ENCODE measurements around the gene GYPC. TPM values are rescaled to one million over a fixed set of nuclear protein-coding genes. Genes with fewer than 3 reads are reported as not detected.

The GYPC gene
- total and polyA plus RNA-seq, 4 donors = 61.4 to 170 (median 113) TPM

DNA sequence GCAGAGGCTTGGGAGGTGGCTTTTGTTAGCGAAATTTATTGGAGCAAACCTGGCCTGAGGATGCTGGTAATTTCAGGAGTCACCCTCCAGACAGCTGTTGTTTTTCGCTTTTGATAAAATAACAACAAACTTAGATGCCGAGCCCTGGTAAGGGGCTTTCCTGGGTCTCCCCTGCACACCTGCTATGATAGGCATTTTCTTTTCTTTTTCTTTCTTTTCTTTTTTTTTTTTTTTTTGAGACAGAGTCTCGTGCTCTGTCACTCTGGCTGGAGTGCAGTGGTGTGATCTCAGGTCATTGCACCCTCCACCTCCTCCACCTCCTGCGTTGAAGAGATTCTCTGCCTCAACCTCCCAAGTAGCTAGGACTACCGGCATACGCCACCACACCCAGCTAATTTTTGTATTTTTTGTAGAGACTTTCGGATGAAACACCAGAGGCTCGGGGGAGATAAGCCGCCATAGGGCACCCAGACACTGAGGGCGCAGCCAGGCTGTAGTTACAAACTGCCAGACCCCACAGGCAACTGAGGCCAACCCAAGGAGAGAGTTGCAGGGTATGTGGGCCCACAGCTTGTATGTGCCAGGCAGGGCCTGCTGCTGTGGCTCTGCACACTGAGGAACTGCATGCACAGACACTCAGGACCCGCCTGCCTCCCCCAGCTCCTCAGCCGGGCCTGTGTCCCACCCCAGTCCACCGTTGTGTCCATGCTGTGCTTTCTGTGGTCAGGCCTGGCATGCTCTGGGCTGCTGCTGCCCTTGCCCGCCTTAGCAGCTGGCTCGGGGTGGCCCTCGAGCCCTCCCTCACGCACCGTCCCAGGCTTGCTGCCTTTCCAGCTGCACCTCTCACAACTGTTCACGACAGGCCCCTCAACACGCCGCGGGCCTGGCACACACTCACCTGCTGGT is 3.9 kb downstream of the GYPC start:
- no peak overlapping the region for H3K4me3 ChIP-seq
- DNase-seq = no peak
- H3K9me3 ChIP-seq (ENCODE audit: control insufficient read depth in 4 of 4, insufficient read depth in 3 of 4, low read length in 3 of 4) = no peaks in the 10 kb centered on the region
- WGBS, 2 donors = 88 to 90% methylated on average over 23 of the region's 23 CpGs
- TF ChIP-seq, protein P1, sequence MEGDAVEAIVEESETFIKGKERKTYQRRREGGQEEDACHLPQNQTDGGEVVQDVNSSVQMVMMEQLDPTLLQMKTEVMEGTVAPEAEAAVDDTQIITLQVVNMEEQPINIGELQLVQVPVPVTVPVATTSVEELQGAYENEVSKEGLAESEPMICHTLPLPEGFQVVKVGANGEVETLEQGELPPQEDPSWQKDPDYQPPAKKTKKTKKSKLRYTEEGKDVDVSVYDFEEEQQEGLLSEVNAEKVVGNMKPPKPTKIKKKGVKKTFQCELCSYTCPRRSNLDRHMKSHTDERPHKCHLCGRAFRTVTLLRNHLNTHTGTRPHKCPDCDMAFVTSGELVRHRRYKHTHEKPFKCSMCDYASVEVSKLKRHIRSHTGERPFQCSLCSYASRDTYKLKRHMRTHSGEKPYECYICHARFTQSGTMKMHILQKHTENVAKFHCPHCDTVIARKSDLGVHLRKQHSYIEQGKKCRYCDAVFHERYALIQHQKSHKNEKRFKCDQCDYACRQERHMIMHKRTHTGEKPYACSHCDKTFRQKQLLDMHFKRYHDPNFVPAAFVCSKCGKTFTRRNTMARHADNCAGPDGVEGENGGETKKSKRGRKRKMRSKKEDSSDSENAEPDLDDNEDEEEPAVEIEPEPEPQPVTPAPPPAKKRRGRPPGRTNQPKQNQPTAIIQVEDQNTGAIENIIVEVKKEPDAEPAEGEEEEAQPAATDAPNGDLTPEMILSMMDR (IDR thresholded peaks at IDR 0.05; ENCODE audit: control extremely low read depth, extremely low read depth) = no peak
- no peak for ATAC-seq (ENCODE audit: insufficient read depth, low FRiP score)
- H3K27ac ChIP-seq (ENCODE audit: low read depth in 1 of 2, low read length in 1 of 2) = peak overlapping the region; percentile 14 to 81
- no peaks in the 10 kb centered on the region for H3K27me3 ChIP-seq (ENCODE audit: control insufficient read depth in 3 of 3, insufficient read depth in 3 of 3, low read length in 2 of 3)
- no peak overlapping the region for H3K9ac ChIP-seq (ENCODE audit: insufficient read depth in 1 of 2, low read length in 2 of 2)
- peaks cover 0 to 8% (median 2%) of the 10 kb centered on the region in 4 donors for H3K36me3 ChIP-seq (ENCODE audit: control insufficient read depth in 4 of 4, insufficient read depth in 4 of 4, low read length in 4 of 4)
- H3K4me1 ChIP-seq (ENCODE audit: control insufficient read depth in 5 of 5, insufficient read depth in 5 of 5, low read length in 5 of 5) = peaks cover 10 to 70% (median 26%) of the 10 kb centered on the region in 5 donors

DNA sequence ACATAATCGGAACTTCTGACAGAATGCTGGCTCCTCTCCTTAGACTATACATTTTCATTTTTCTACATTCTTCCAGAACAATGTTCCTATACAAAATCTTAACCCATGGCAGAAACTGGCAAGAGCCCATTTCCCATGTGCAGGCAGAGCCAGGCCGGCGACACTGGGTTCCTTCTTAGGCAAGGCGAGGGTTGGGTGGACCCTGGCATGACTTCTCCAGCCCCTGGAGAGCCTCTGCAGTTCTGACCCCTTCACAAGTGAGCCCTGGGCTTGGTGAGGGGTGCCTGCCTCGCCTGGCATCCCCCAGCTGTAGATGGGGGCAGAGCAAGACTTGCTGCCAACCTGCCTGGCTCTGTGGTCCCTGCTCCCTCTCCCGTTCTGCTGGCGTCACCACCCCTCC is 5.0 kb downstream of the GYPC start:
- no peak for ATAC-seq (ENCODE audit: insufficient read depth, low FRiP score)
- no peaks in the 10 kb centered on the region for H3K9me3 ChIP-seq (ENCODE audit: control insufficient read depth in 4 of 4, insufficient read depth in 3 of 4, low read length in 3 of 4)
- H3K36me3 ChIP-seq (ENCODE audit: control insufficient read depth in 4 of 4, insufficient read depth in 4 of 4, low read length in 4 of 4) = peaks cover 0 to 9% (median 3%) of the 10 kb centered on the region in 4 donors
- no peaks in the 10 kb centered on the region for H3K27me3 ChIP-seq (ENCODE audit: control insufficient read depth in 3 of 3, insufficient read depth in 3 of 3, low read length in 2 of 3)
- DNase-seq = no peak
- peak overlapping the region in 1 of 2 donors; percentile 9 for H3K27ac ChIP-seq (ENCODE audit: low read depth in 1 of 2, low read length in 1 of 2)
- H3K9ac ChIP-seq (ENCODE audit: insufficient read depth in 1 of 2, low read length in 2 of 2) = no peak overlapping the region
- no peak overlapping the region for H3K4me3 ChIP-seq
- WGBS, 2 donors = 54 to 67% methylated on average over 7 of the region's 7 CpGs
- TF ChIP-seq, protein P1 (IDR thresholded peaks at IDR 0.05; ENCODE audit: control extremely low read depth, extremely low read depth) = no peak
- H3K4me1 ChIP-seq (ENCODE audit: control insufficient read depth in 5 of 5, insufficient read depth in 5 of 5, low read length in 5 of 5) = peaks cover 6 to 61% (median 18%) of the 10 kb centered on the region in 5 donors

DNA sequence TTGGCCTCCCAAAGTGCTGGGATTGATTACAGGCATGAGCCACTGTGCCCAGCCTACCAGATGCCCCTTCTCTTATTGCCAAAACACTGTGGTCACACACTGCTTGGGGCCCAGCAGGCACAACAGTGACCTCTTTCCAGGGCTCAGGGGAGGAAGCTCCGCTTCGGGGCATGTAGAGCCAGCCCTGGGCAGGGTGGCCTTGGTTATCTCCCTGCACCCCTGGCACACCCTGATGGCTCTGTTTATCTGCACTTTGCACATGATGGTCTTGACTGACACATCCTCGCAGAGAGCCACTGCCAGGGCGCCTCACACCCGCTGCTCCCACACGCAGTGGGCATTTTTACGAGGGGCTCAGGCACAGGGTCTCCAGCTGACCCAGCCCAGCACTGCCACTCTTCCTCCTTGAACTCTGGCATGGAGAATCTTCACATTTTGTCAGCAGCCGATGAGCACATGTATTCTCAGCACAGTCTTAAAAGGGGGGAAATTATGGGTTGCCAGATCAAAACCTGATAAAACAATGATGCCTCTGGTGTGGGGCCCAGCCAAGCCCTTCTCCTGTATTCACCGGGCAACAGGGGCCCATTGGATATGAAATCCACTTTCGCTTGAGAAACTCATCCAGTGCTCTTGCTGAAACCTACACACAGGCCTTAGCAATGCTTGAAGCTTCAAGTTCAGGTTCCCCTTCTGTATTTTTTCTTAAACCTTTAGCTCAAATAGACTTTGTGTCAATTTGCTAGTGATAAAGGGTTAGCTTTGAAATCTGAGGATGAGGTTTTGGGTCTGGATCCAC is 5.9 kb downstream of the GYPC start:
- no peak for ATAC-seq (ENCODE audit: insufficient read depth, low FRiP score)
- H3K27ac ChIP-seq (ENCODE audit: low read depth in 1 of 2, low read length in 1 of 2) = peak overlapping the region; percentile 11 to 37
- H3K4me3 ChIP-seq = no peak overlapping the region
- no peaks in the 10 kb centered on the region for H3K9me3 ChIP-seq (ENCODE audit: control insufficient read depth in 4 of 4, insufficient read depth in 3 of 4, low read length in 3 of 4)
- peaks cover 0 to 13% (median 5%) of the 10 kb centered on the region in 4 donors for H3K36me3 ChIP-seq (ENCODE audit: control insufficient read depth in 4 of 4, insufficient read depth in 4 of 4, low read length in 4 of 4)
- TF ChIP-seq, protein P1 (IDR thresholded peaks at IDR 0.05; ENCODE audit: control extremely low read depth, extremely low read depth) = no peak
- H3K4me1 ChIP-seq (ENCODE audit: control insufficient read depth in 5 of 5, insufficient read depth in 5 of 5, low read length in 5 of 5) = peaks cover 6 to 59% (median 18%) of the 10 kb centered on the region in 5 donors
- DNase-seq = no peak
- H3K9ac ChIP-seq (ENCODE audit: insufficient read depth in 1 of 2, low read length in 2 of 2) = no peak overlapping the region
- 53 to 77% methylated on average over 10 of the region's 10 CpGs for WGBS, 2 donors
- H3K27me3 ChIP-seq (ENCODE audit: control insufficient read depth in 3 of 3, insufficient read depth in 3 of 3, low read length in 2 of 3) = no peaks in the 10 kb centered on the region
